Skeletal muscle cell (primary cell): ENCODE data around the gene GRAP2.
"Not testable (repeated sequence)": the region's sequence is repeated elsewhere in the genome, so short reads cannot be mapped to it uniquely, and the experiment has no call there.

Experiments
- DNase-seq: peaks from one replicate; pipeline ENCODE4 v3.0.0-alpha.2; 2010; ENCODE audit warnings: low read depth
- H3K4me3 ChIP-seq: 2 replicates; pipeline ENCODE4 v1.5.1; 2011; ENCODE audit warnings: low read depth, mild to moderate bottlenecking, control low read depth, low read length, moderate library complexity

GRAP2 gene

GRCh38 chr22:39900306-39901227 is at the start of gene GRAP2:
TSS of gene GRAP2 (plus strand) at chr22:39901084. CDS start at chr22:39947107, 46,023 bp downstream.
- H3K4me3 ChIP-seq, result no peak within 1 kb of the TSS
- no peak for DNase-seq

GRCh38 chr22:39851606-39852315 is 49.1 kb upstream of the GRAP2 start:
- no peak overlapping the region for H3K4me3 ChIP-seq
- no peak for DNase-seq

- no peak overlapping the region for H3K4me3 ChIP-seq
- no peak for DNase-seq
Observed at GRCh38 chr22:39852799-39853198, 48.1 kb upstream of the GRAP2 start.

GRCh38 chr22:39856588-39856987 is 44.3 kb upstream of the GRAP2 start:
- no peak for DNase-seq
- no peak overlapping the region for H3K4me3 ChIP-seq

GRCh38 chr22:39859903-39860588 is 40.8 kb upstream of the GRAP2 start:
- no peak overlapping the region for H3K4me3 ChIP-seq
- no peak for DNase-seq

GRCh38 chr22:39868741-39869140 is 32.1 kb upstream of the GRAP2 start:
- DNase-seq, result no peak

GRCh38 chr22:39869797-39870196 is 31.1 kb upstream of the GRAP2 start:
- DNase-seq, result not testable (repeated sequence)

More at GRCh38 chr22:39868741-39869140, 32.1 kb upstream of the GRAP2 start:
- no peak overlapping the region for H3K4me3 ChIP-seq

GRCh38 chr22:39871008-39871798 is 29.7 kb upstream of the GRAP2 start:
- H3K4me3 ChIP-seq, result no peak overlapping the region
- DNase-seq, result no peak

More at GRCh38 chr22:39869797-39870196, 31.1 kb upstream of the GRAP2 start:
- H3K4me3 ChIP-seq, result not testable (repeated sequence)

- H3K4me3 ChIP-seq, result no peak overlapping the region
- DNase-seq, result no peak
Observed at GRCh38 chr22:39872548-39872947, 28.3 kb upstream of the GRAP2 start.

GRCh38 chr22:39873965-39874364 is 26.9 kb upstream of the GRAP2 start:
- H3K4me3 ChIP-seq, result no peak overlapping the region
- no peak for DNase-seq

GRCh38 chr22:39875176-39875885 is 25.6 kb upstream of the GRAP2 start:
- H3K4me3 ChIP-seq, DNase-seq: not testable (repeated sequence)

- no peak for DNase-seq
- H3K4me3 ChIP-seq, result no peak overlapping the region
Observed at GRCh38 chr22:39877079-39877845, 23.6 kb upstream of the GRAP2 start.

- no peak for DNase-seq
Observed at GRCh38 chr22:39880722-39881121, 20.2 kb upstream of the GRAP2 start.

GRCh38 chr22:39883057-39883456 is 17.8 kb upstream of the GRAP2 start:
- DNase-seq, result no peak
- H3K4me3 ChIP-seq, result no peak overlapping the region

More at GRCh38 chr22:39880722-39881121, 20.2 kb upstream of the GRAP2 start:
- H3K4me3 ChIP-seq, result no peak overlapping the region

GRCh38 chr22:39889924-39890323 is 11.0 kb upstream of the GRAP2 start:
- DNase-seq, result not testable (repeated sequence)

GRCh38 chr22:39893526-39893925 is 7.4 kb upstream of the GRAP2 start, which contains the start of gene ENTHD1:
TSS of gene ENTHD1 (minus strand) at chr22:39893760. CDS start at chr22:39887748, 6,012 bp downstream.
- H3K4me3 ChIP-seq, result no peak within 1 kb of the TSS
- no peak for DNase-seq

More at GRCh38 chr22:39889924-39890323, 11.0 kb upstream of the GRAP2 start:
- not testable (repeated sequence) for H3K4me3 ChIP-seq

- no peak for DNase-seq
- no peak overlapping the region for H3K4me3 ChIP-seq
Observed at GRCh38 chr22:39894554-39895092, 6.3 kb upstream of the GRAP2 start.
